ENCODE results near the gene PTPRN2. TPM values are rescaled to one million over a fixed set of nuclear protein-coding genes. Genes with fewer than 3 reads are reported as not detected.

Gene PTPRN2
- total and polyA plus RNA-seq, 9 of the 15 experiments (the other 6 are each of a cell fraction or from before 2014, with no cell fraction given), result not detected

DNA sequence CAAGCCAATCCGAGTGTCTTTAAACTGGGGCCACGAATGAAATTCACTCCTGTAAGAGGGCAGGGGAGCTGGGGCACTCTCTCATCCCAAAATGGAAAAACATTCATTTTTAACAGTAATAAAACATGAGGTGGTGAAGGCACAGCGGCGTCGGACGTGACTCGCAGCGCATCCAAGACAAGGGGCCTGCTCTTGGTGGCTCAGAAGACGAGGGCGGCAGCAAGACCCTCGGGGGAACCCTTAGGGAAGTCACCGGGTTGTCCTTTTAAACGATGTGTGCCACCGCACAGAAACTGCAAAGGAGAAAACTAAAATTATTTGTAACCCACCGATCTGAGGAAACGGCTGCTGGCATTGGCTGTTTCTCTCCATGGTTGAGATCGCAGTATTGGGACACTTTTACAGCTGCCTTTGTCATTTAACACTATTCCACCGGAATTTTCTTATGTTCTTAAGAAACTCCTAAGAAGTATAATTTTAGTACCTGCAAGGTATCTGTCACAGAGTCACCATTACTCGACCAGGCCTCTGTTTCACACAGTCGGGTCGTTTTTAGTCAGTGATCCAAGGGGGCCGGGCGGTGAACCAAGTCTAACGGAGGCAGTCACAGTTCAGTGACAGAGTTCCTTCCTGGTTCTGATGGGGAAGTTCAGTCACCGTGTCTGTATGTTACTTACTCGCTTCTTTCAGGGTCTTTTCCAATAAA lies 159.3 kb downstream of the PTPRN2 start:
- no peak overlapping the region for H2AFZ ChIP-seq (ENCODE audit: low read depth, low read length)
- H3K27me3 ChIP-seq (ENCODE audit: control insufficient read depth in 2 of 2, insufficient read depth in 2 of 2, low read length in 2 of 2), result peaks cover 35 to 74% of the 10 kb centered on the region in 2 experiments
- peaks cover 17% of the 10 kb centered on the region for H4K20me1 ChIP-seq (replicated peaks; ENCODE audit: control insufficient read depth, insufficient read depth, low read length)
- 4% methylated on average over 26 of the region's 26 CpGs for WGBS (ENCODE audit: insufficient coverage, low coverage, missing lambda C conversion rate)
- H3K4me2 ChIP-seq (ENCODE audit: insufficient read depth, low read length), result no peak overlapping the region
- DNase-seq (ENCODE audit: extremely low read depth in 1 of 4, low spot score in 3 of 4) (no peak), ATAC-seq (no peak), FAIRE-seq (no peak)
- no peak overlapping the region for H3K4me3 ChIP-seq
- CTCF ChIA-PET (ENCODE audit: low intra/inter-chr PET ratio), result no interaction called here
- POLR2A ChIA-PET, result interaction anchor here (0.6 to 1.6 kb wide), 3 partner anchors 15 to 410 kb away, joined by 3 to 5 read pairs (median 4); no protein-coding TSS in a partner anchor
- H3K27ac ChIP-seq (ENCODE audit: extremely low read depth, low read depth, low read length), result no peak overlapping the region
- no peaks in the 10 kb centered on the region for H3K9me1 ChIP-seq (ENCODE audit: control insufficient read depth, insufficient read depth, low read length)
- in situ Hi-C loops (cut with MboI), result no loop called here
- peaks cover 0 to 6% of the 10 kb centered on the region in 2 experiments; a peak in 3 of 5 replicates for H3K4me1 ChIP-seq (replicated peaks in 1 of 2; ENCODE audit: control insufficient read depth in 2 of 2, insufficient read depth in 2 of 2, low read length in 2 of 2)
- no peaks in the 10 kb centered on the region for H3K79me2 ChIP-seq (ENCODE audit: control insufficient read depth, insufficient read depth, low read length)
- no peaks in the 10 kb centered on the region for H3K36me3 ChIP-seq (ENCODE audit: control insufficient read depth, insufficient read depth, low read length)
- no TSS peak for BruUV-seq (replicated peaks)
- H3K9ac ChIP-seq (ENCODE audit: insufficient read depth in 1 of 2, low read depth in 2 of 2, low read length in 2 of 2), result no peak overlapping the region
- intact Hi-C loops (cut with micrococcal nuclease), result no loop called here
- H3K9me3 ChIP-seq (replicated peaks; ENCODE audit: control insufficient read depth, insufficient read depth, low read depth, low read length), result no peaks in the 10 kb centered on the region
- no peak for TF ChIP-seq ZNF561 (CRISPR knock-in tag; conservative IDR thresholded peaks at IDR 0.05)
- TF ChIP-seq KAT8 (IDR thresholded peaks at IDR 0.05; ENCODE audit: low read depth), result no peak
- TF ChIP-seq AFF1 (IDR thresholded peaks at IDR 0.05; ENCODE audit: low read depth in 1 of 2, partially characterized antibody in 2 of 2), result no peak
- no peak for TF ChIP-seq YBX1 (IDR thresholded peaks at IDR 0.05)
- TF ChIP-seq ATF2 (CRISPR knock-in tag; IDR thresholded peaks at IDR 0.05), result no peak
- TF ChIP-seq ETV6 (IDR thresholded peaks at IDR 0.05; ENCODE audit: borderline replicate concordance in 1 of 2, low read depth in 2 of 2, low read length in 1 of 2), result no peak
- TF ChIP-seq ETV6 (CRISPR knock-in tag; IDR thresholded peaks at IDR 0.05; ENCODE audit: borderline replicate concordance), result no peak
- TF ChIP-seq KAT2B (IDR thresholded peaks at IDR 0.05; ENCODE audit: low read depth, low read length), result no peak
- TF ChIP-seq MED1 (CRISPR knock-in tag; IDR thresholded peaks at IDR 0.05; ENCODE audit: borderline replicate concordance), result no peak
- TF ChIP-seq, protein P1, sequence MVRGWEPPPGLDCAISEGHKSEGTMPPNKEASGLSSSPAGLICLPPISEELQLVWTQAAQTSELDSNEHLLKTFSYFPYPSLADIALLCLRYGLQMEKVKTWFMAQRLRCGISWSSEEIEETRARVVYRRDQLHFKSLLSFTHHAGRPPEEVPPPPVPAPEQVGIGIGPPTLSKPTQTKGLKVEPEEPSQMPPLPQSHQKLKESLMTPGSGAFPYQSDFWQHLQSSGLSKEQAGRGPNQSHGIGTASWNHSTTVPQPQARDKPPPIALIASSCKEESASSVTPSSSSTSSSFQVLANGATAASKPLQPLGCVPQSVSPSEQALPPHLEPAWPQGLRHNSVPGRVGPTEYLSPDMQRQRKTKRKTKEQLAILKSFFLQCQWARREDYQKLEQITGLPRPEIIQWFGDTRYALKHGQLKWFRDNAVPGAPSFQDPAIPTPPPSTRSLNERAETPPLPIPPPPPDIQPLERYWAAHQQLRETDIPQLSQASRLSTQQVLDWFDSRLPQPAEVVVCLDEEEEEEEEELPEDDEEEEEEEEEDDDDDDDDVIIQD (CRISPR knock-in tag; IDR thresholded peaks at IDR 0.05), result no peak
- no peak for TF ChIP-seq OTX1 (CRISPR knock-in tag; IDR thresholded peaks at IDR 0.05)
- TF ChIP-seq RBM22 (IDR thresholded peaks at IDR 0.05; ENCODE audit: low read depth, low read length, poor library complexity, severe bottlenecking), result no peak
- TF ChIP-seq SIRT6 (IDR thresholded peaks at IDR 0.05; ENCODE audit: low read depth, low read length), result no peak
- no peak for TF ChIP-seq NRF1 (conservative IDR thresholded peaks at IDR 0.05 in 1 of 2, IDR thresholded peaks at IDR 0.05 in 1 of 2)
- TF ChIP-seq NR2C2 (CRISPR knock-in tag; IDR thresholded peaks at IDR 0.05), result no peak
- no peak for TF ChIP-seq NR2C2 (tag; IDR thresholded peaks at IDR 0.05)
